IgD-negative memory B cell (primary cell): ENCODE measurements around the gene NLRP1. TPM values are rescaled to one million over a fixed set of nuclear protein-coding genes. Genes with fewer than 3 reads are reported as not detected.

ENCODE experiments used
- H3K27ac Mint-ChIP-seq, 3 donors: one replicate each; pipeline ENCODE4 v1.8.0; 2020 to 2022; ENCODE audit warnings: mild to moderate bottlenecking in 3 of 3, mixed read lengths in 3 of 3, moderate library complexity in 1 of 3
- H3K27me3 Mint-ChIP-seq: one replicate; pipeline ENCODE4 v1.8.0; 2021; ENCODE audit warnings: mixed read lengths
- H3K36me3 Mint-ChIP-seq: one replicate; pipeline ENCODE4 v1.8.0; 2020; ENCODE audit warnings: mild to moderate bottlenecking, mixed read lengths
- H3K4me1 Mint-ChIP-seq, 3 donors: one replicate each; pipeline ENCODE4 v1.8.0; 2020 to 2022; ENCODE audit warnings: mixed read lengths in 3 of 3, mild to moderate bottlenecking in 1 of 3
- H3K4me3 Mint-ChIP-seq, 4 donors: one replicate each; pipeline ENCODE4 v1.8.0; 2020 to 2022; ENCODE audit warnings: mild to moderate bottlenecking in 4 of 4, mixed read lengths in 4 of 4, moderate library complexity in 3 of 4
- H3K9me3 Mint-ChIP-seq, 3 donors: one replicate each; pipeline ENCODE4 v1.8.0; 2020 to 2021; ENCODE audit warnings: mixed read lengths in 3 of 3, mild to moderate bottlenecking in 1 of 3
- polyA plus RNA-seq: library from polyadenylated mRNA; unstranded; fragments of 300-500 nt; fragmentation: Illumina TruSeq; gene quantifications from one replicate; pipeline ENCODE4 v1.2.3, GENCODE V29; 2021

Gene NLRP1
- polyA plus RNA-seq, 1 donor from 2014 or later: 24.3 TPM

DNA sequence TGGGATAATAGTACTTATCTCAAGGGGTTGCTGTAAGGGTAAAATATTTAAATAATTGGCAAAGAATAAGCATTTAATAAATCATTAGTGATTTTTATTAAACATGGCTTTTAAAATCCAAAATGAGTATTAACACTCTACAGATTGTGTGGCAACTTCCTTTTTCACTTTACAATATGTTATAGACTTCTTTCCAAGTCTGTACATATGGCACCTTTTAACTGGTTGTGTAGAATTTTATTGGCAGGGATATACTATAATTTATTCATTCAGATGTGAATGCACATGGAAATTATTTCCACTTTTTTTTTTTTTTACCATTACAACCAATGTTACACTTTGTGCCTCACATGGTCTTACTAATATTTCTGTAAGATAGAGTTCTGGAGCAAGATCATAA, 15.7 kb upstream of the NLRP1 start:
- Mint-ChIP-seq H3K4me3 (no peak overlapping the region), H3K4me1 (peaks cover 0 to 1% (median 0%) of the 10 kb centered on the region in 3 donors), H3K27ac (no peak overlapping the region), H3K27me3 (peaks cover 23% of the 10 kb centered on the region), H3K36me3 (peaks cover 4% of the 10 kb centered on the region), H3K9me3 (no peaks in the 10 kb centered on the region)

DNA sequence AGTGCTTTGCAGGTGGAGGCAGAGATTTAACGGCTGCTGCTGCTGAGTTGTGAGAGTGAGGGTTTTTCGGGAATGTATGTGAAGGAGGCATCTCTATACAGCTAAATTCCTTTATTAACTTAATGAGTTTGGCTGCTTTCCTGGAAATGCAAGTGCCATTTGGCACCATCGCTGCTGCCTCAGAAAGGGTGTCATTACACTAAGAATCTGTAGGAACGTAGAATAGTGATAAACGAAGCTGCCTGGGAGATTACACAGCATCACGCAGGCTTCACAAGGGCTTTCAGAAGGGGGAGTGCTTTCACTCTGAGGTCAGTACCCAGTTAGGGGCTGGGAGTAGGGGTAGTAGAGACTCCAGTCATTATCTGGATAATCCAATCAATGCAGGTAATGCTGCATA, 14.1 kb upstream of the NLRP1 start:
- H3K27ac Mint-ChIP-seq: no peak overlapping the region

DNA sequence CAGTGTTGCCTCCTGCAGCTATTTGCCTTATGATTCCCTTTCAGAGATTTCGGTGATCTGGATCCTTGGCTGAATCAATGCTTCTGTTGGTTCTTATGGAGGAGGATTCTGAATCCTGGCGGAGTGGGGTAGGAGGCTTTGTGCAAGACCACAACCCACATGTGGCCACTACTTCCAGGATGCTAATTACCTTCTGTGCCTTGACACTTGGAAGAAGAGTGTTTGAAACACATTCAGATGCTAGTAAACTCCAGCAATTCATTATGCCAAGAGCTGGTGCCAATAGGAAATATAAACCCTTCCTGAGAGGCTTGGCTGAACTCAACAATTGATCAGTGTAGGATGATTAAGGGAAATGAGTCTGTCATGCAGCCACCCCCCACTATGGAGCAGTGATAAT, 12.1 kb upstream of the NLRP1 start:
- Mint-ChIP-seq H3K4me1 (peaks cover 0 to 1% (median 0%) of the 10 kb centered on the region in 3 donors), H3K27ac (no peak overlapping the region), H3K4me3 (no peak overlapping the region), H3K27me3 (peaks cover 19% of the 10 kb centered on the region), H3K36me3 (peaks cover 4% of the 10 kb centered on the region), H3K9me3 (no peaks in the 10 kb centered on the region)

More for the DNA sequence above, 14.1 kb upstream of the NLRP1 start:
- no peak overlapping the region for H3K4me3 Mint-ChIP-seq
- no peaks in the 10 kb centered on the region for H3K9me3 Mint-ChIP-seq
- H3K4me1 Mint-ChIP-seq: peaks cover 0 to 1% (median 0%) of the 10 kb centered on the region in 3 donors
- peaks cover 23% of the 10 kb centered on the region for H3K27me3 Mint-ChIP-seq
- H3K36me3 Mint-ChIP-seq: peaks cover 4% of the 10 kb centered on the region

- Mint-ChIP-seq H3K36me3 (peaks cover 4% of the 10 kb centered on the region), H3K9me3 (no peaks in the 10 kb centered on the region), H3K4me3 (no peak overlapping the region), H3K27me3 (peaks cover 14% of the 10 kb centered on the region), H3K4me1 (peaks cover 0 to 1% (median 0%) of the 10 kb centered on the region in 3 donors), H3K27ac (no peak overlapping the region)
Measured at GRCh38 chr17:5595831-5596230, 11.5 kb upstream of the NLRP1 start.

- Mint-ChIP-seq H3K27ac (no peak overlapping the region), H3K27me3 (peaks cover 6% of the 10 kb centered on the region), H3K4me3 (no peak overlapping the region), H3K36me3 (peaks cover 1% of the 10 kb centered on the region), H3K9me3 (no peaks in the 10 kb centered on the region), H3K4me1 (peaks cover under 1 to 3% (median 2%) of the 10 kb centered on the region in 3 donors)
Measured at GRCh38 chr17:5592382-5592781, 8.1 kb upstream of the NLRP1 start.

DNA sequence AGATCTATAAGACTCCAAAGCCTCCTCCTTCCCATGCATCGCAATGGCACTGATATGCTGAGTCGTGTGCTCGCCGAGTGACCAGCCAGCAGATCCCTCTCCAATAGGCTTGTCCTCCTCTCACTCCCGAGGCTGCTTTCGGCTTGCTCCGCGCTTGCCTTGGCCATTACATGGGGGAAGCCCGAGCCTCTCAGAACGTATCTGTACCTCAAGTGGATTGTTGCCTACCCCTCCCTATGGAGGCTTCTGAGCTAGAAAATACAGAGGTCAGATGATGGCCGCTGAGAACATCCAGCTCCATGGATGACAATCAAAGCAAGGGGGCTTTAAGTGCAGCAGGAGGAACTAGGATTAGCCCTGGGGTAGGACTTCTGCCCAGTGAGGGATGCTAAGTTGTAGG, 7.7 kb upstream of the NLRP1 start:
- no peak overlapping the region for H3K4me3 Mint-ChIP-seq
- H3K27me3 Mint-ChIP-seq: peaks cover 6% of the 10 kb centered on the region
- peaks cover 1% of the 10 kb centered on the region for H3K36me3 Mint-ChIP-seq
- H3K27ac Mint-ChIP-seq: no peak overlapping the region
- H3K9me3 Mint-ChIP-seq: no peaks in the 10 kb centered on the region
- H3K4me1 Mint-ChIP-seq: peaks cover 5 to 6% (median 5%) of the 10 kb centered on the region in 3 donors

- peak overlapping the region in 1 of 4 donors; percentile 27 for H3K4me3 Mint-ChIP-seq
- H3K27me3 Mint-ChIP-seq: peaks cover 2% of the 10 kb centered on the region
- H3K27ac Mint-ChIP-seq: peak overlapping the region in 1 of 3 donors; percentile 82
- H3K36me3 Mint-ChIP-seq: no peaks in the 10 kb centered on the region
- peaks cover 14 to 19% (median 17%) of the 10 kb centered on the region in 3 donors for H3K4me1 Mint-ChIP-seq
- no peaks in the 10 kb centered on the region for H3K9me3 Mint-ChIP-seq
Measured at GRCh38 chr17:5588584-5588983, 4.3 kb upstream of the NLRP1 start.

DNA sequence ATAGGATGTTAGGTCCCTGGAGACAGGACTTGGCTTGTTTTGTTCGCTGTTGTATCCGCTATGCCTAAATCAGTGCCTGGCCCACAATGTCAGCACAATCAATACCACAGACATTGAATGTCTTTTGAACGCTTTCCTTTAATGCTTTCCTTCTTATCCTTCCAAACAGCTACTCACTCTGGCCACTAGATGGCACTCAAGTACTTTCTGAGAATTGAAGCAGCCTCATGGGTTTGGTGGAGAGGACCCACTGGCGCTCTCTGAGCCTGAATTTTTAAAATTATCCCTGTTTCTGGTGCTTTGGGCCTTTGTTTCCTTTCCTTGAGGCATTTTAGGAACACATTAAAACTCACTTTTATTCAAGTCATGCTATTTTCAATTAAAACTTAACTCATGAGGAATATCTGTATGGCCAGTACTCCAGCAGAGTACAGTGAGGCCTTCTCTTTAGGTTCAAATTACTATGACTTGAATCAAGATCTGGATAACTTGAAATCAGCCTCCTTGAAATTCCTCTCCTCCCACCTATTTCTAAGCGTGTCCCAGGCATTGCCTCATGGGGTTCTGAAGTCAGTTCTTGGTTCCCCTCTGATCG, 3.2 kb upstream of the NLRP1 start:
- H3K27me3 Mint-ChIP-seq: peaks cover 2% of the 10 kb centered on the region
- H3K4me1 Mint-ChIP-seq: peaks cover 22 to 27% (median 22%) of the 10 kb centered on the region in 3 donors
- H3K4me3 Mint-ChIP-seq: peak overlapping the region in 2 of 4 donors; percentile 10 to 55
- H3K9me3 Mint-ChIP-seq: no peaks in the 10 kb centered on the region
- no peaks in the 10 kb centered on the region for H3K36me3 Mint-ChIP-seq
- peak overlapping the region; percentile 2 to 46 (median 40) for H3K27ac Mint-ChIP-seq

DNA sequence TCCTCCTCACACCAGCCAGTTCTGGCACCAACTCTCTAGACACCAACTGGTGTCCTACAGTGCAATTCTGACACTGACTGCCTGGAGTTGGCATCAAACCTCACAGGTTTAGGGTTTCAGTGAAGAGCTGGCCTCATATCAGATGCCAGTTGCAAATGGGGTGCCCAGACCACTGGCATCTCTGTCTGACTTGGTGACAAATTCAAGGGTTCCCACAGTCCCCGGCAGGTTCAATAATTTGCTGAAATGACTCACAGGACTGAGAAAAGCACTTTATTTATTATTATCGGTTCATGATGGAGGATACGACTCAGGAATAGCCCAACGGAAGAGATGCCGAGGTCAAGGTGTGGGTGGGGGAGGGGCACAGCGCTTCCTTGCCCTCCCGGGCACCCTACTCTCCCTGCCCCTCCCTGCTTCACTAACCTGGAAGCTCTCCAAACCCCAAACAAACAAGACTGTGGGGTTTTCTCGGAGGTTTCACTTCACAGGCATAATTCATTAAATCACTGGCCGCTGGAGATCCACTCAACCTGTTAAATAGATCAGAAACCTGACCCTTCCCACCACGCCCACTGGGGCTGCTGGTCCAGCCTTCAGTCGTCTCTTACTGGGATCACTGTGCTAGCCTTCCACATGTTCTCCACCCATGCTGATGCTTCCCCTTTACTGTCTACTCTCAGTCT, 1.7 kb upstream of the NLRP1 start:
- peaks cover 1% of the 10 kb centered on the region for H3K36me3 Mint-ChIP-seq
- peaks cover 30 to 37% (median 35%) of the 10 kb centered on the region in 3 donors for H3K4me1 Mint-ChIP-seq
- H3K4me3 Mint-ChIP-seq: peak overlapping the region in 2 of 4 donors; percentile 32 to 56
- peak overlapping the region in 2 of 3 donors; percentile 32 to 72 for H3K27ac Mint-ChIP-seq
- no peaks in the 10 kb centered on the region for H3K9me3 Mint-ChIP-seq
- H3K27me3 Mint-ChIP-seq: no peaks in the 10 kb centered on the region

GRCh38 chr17:5585287-5585794, 1.0 kb upstream of the NLRP1 start:
- Mint-ChIP-seq H3K27ac (peak overlapping the region; percentile 87 to 100 (median 96)), H3K4me3 (peak overlapping the region in 3 of 4 donors; percentile 66 to 99 (median 90)), H3K4me1 (peaks cover 36 to 41% (median 41%) of the 10 kb centered on the region in 3 donors), H3K36me3 (peaks cover 4% of the 10 kb centered on the region), H3K9me3 (no peaks in the 10 kb centered on the region), H3K27me3 (no peaks in the 10 kb centered on the region)

DNA sequence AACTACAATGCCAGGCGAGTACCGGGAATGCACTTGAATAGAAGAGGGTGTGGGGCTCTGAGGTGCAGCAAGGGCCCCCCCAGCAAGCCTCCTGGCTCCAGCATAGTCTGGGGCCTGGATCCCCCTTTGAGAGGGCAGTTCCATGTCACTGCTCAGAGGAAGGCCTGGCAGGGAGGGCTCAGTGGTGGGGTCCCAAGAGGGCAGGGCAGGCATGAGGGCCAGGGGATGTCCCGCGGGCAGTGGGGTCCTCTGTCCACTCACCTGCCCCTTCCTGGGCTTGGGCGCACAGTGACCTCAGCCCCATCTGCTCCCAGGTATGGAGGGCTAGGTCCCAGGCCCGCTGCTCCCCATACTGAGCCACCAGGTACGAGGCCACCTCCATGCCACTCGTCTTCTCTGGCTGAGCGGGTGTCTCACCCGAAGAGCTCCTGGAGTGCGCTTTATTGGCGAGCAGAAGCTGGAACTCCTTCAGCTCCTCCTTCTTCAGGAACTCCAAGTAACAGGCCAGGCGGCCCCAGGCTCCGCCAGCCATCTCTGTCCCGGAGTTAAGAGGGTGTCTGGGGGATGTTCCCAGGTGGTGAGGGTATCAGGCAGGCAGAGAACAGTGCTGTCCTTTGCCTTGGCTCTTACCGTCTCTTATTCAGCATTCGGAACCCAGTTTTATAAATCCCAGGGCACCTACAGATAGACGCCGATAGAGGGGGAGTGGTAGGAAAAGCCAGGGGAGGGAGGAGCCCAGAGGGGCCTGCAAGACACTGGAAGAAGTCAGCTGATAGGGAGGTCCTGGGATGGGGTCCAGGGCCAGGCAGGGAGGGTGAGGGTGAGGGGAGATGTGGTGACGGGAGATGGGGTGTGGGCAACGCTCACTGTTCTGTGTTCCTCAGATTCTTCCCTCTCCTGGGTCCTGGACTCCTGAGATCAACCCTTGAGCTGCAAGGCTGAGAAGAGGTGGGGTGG, 605 bp downstream of the NLRP1 start:
- H3K4me1 Mint-ChIP-seq: peaks cover 43 to 50% (median 47%) of the 10 kb centered on the region in 3 donors
- no peaks in the 10 kb centered on the region for H3K27me3 Mint-ChIP-seq
- H3K4me3 Mint-ChIP-seq: peak overlapping the region; percentile 90 to 99 (median 97)
- peaks cover 10% of the 10 kb centered on the region for H3K36me3 Mint-ChIP-seq
- H3K27ac Mint-ChIP-seq: peak overlapping the region; percentile 87 to 100 (median 96)
- no peaks in the 10 kb centered on the region for H3K9me3 Mint-ChIP-seq

DNA sequence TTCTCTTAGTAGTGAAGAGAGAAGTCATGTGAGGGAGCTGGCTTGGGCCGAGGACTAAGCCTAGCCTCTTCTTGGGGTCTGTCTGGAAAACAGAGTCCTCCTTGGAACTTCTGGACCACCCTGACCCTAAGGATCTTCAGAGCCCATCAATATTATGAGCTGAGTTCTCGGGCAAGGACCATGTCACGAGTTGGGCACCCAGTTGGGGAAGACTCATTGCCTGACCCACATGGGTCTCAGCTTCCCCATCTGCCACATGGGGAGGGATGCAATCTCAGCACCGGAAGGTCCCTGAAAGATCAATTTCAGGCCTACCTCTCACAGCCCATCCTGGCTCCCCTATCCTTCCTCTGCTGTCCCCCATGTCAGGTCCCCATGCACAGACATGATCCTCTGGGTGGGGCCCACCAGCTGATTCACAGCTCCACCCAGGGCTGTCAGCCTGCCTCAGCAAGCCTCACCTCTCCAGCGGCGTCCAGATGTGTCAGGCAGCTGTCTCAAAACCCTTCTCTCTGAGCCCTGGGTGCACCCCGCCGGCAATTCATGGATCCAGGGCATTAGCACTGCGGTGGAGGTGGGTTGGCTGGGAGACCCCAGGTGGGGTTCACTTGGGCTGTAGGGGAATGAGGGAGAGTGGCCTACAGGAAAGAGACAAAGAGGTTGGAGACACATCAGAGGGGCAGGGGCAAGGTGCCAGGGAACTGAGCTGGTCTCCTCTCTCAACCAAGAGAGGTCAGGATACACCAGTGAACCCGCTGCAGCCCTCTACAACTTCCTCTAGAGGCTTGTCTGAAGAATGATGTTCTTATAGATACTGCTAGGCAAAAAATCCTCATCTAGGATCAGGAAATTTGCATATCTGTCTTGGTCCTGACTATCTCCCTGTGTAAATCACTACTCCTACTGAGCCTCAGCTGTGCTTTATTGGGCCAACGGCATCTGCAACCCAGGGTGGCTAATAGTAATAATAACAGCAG, 1.8 kb downstream of the NLRP1 start:
- H3K36me3 Mint-ChIP-seq: peaks cover 10% of the 10 kb centered on the region
- H3K27ac Mint-ChIP-seq: peak overlapping the region; percentile 85 to 92 (median 87)
- peak overlapping the region; percentile 90 to 99 (median 97) for H3K4me3 Mint-ChIP-seq

DNA sequence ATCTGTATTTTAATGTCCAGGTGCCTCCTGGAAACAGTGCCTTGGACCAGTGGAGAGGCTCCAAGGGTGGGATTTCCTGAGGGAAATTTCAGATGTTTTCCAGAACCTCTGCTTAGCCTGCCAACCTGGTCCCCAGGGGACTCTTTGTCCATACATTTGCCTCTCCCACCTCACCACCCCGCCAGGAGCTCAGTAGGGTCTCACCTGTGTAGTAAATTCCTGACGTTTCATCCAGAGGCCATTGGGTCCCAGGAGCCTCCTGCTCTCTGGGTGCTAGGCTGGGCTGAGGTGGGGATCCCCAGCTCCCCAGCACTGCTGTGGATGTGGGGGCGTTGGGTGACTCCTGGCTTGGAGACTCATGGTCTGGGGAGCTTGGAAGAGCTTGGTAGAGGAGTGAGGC, 2.7 kb downstream of the NLRP1 start:
- H3K36me3 Mint-ChIP-seq: peaks cover 14% of the 10 kb centered on the region
- no peaks in the 10 kb centered on the region for H3K9me3 Mint-ChIP-seq
- no peaks in the 10 kb centered on the region for H3K27me3 Mint-ChIP-seq
- peak overlapping the region in 1 of 4 donors; percentile 90 for H3K4me3 Mint-ChIP-seq
- H3K27ac Mint-ChIP-seq: peak overlapping the region; percentile 85 to 92 (median 87)
- H3K4me1 Mint-ChIP-seq: peaks cover 42 to 52% (median 51%) of the 10 kb centered on the region in 3 donors

More for the DNA sequence above, 1.8 kb downstream of the NLRP1 start:
- H3K4me1 Mint-ChIP-seq: peaks cover 42 to 52% (median 52%) of the 10 kb centered on the region in 3 donors
- H3K27me3 Mint-ChIP-seq: no peaks in the 10 kb centered on the region
- H3K9me3 Mint-ChIP-seq: no peaks in the 10 kb centered on the region
